ENCODE data around the gene PLEKHA1. TPM values are rescaled to one million over a fixed set of nuclear protein-coding genes. Genes with fewer than 3 reads are reported as not detected.

PLEKHA1 gene
- total and polyA plus RNA-seq, 2 of the 13 experiments (the other 11 are each of a cell fraction or from before 2014, with no cell fraction given): 32.2 to 53.3 TPM

DNA sequence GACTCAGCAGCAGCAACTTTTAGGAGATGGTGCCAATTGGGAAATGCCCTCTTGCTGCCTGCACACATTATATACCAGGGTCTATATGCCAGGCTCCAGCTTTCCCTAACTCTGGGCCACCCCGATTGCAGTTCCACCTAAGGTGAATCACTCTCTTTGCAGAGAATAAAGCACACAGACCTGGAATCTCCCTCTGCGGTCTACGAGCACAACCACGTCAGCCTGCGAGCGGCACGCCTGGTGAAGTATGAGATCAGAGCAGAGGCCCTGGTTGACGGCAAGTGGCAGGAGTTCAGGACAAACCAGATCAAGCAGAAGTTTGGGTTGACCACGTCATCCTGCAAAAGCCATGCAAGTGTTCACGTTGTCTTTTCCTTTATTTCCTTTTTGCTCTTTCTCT lies 38.2 kb upstream of the PLEKHA1 start:
- Histone ChIP-seq H3K4me3 (replicated peaks in 1 of 3; ENCODE audit: insufficient read depth in 1 of 3, low read depth in 2 of 3, low read length in 3 of 3) (no peak overlapping the region), H2AFZ (ENCODE audit: low read length) (no peak overlapping the region), H3K9me3 (ENCODE audit: low read length) (no peaks in the 10 kb centered on the region), H3K4me1 (ENCODE audit: insufficient read depth, low read length) (peaks cover 28% of the 10 kb centered on the region), H3K79me2 (ENCODE audit: insufficient read depth, low read length) (peaks cover 8% of the 10 kb centered on the region), H3K27me3 (ENCODE audit: control insufficient read depth in 1 of 2, insufficient read depth in 2 of 2, low read length in 2 of 2) (no peaks in the 10 kb centered on the region), H3K9ac (ENCODE audit: insufficient read depth, low read depth, low read length) (no peak overlapping the region), H4K20me1 (ENCODE audit: insufficient read depth, low read length) (no peaks in the 10 kb centered on the region), H3K4me2 (ENCODE audit: low read depth, low read length) (no peak overlapping the region), H3K36me3 (replicated peaks in 1 of 2; ENCODE audit: control insufficient read depth in 1 of 2, insufficient read depth in 2 of 2, low read length in 2 of 2) (peaks cover 0 to 3% of the 10 kb centered on the region in 2 experiments; a peak in 1 of 5 replicates), H3K27ac (ENCODE audit: extremely low read length, insufficient read depth, low read length) (no peak overlapping the region)
- ATAC-seq (no peak), FAIRE-seq (no peak), DNase-seq (ENCODE audit: low spot score) (no peak)
- WGBS (ENCODE audit: low lambda C conversion rate): 94% methylated on average over 10 of the region's 10 CpGs
- no TSS peak for BruUV-seq (replicated peaks)
- in situ Hi-C loops (cut with HindIII; ENCODE audit: extremely low pct_ligation_motif_present, low pct_unique_long_range_greater_than_20kb): no loop called here
- intact Hi-C loops (cut with micrococcal nuclease; ENCODE audit: unreplicated experiment): no loop called here
- POLR2A ChIA-PET: interaction anchor here (1.2 kb wide), 1 partner anchor 32 kb away, joined by 5 read pairs; no protein-coding TSS in a partner anchor
- TF ChIP-seq, protein P1, sequence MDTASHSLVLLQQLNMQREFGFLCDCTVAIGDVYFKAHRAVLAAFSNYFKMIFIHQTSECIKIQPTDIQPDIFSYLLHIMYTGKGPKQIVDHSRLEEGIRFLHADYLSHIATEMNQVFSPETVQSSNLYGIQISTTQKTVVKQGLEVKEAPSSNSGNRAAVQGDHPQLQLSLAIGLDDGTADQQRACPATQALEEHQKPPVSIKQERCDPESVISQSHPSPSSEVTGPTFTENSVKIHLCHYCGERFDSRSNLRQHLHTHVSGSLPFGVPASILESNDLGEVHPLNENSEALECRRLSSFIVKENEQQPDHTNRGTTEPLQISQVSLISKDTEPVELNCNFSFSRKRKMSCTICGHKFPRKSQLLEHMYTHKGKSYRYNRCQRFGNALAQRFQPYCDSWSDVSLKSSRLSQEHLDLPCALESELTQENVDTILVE (CRISPR knock-in tag; IDR thresholded peaks at IDR 0.05): no peak
- no peak for TF ChIP-seq ATAD3A (CRISPR knock-in tag; IDR thresholded peaks at IDR 0.05)
- TF ChIP-seq HOXA7 (CRISPR knock-in tag; IDR thresholded peaks at IDR 0.05): no peak
- TF ChIP-seq TBP (CRISPR knock-in tag; IDR thresholded peaks at IDR 0.05): no peak
- CTCF ChIA-PET (ENCODE audit: low intra/inter-chr PET ratio, low total read pairs): no interaction called here

DNA sequence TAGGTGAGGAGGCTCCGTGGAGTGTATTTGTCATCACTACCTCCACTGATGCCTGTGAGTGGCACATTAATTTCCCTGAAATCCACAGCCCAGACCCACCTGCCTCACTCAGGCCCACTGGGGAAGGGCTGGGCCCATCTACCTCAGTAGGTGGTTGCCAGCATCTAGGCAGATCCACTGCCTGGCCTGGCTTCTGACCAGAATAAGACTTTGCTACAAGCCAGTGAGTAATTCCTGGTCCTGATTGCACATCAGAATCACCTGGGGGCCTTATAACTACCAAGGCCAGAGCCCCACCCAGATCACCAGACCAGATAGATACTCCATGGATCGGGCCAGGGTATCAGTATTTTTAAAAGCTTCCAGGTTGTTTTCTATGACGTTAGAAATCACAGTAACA lies 37.5 kb upstream of the PLEKHA1 start:
- in situ Hi-C loops (cut with HindIII; ENCODE audit: extremely low pct_ligation_motif_present, low pct_unique_long_range_greater_than_20kb) (no loop called here), intact Hi-C loops (cut with micrococcal nuclease; ENCODE audit: unreplicated experiment) (no loop called here)
- no TSS peak for BruUV-seq (replicated peaks)
- Histone ChIP-seq H3K9ac (ENCODE audit: insufficient read depth, low read depth, low read length) (no peak overlapping the region), H2AFZ (ENCODE audit: low read length) (no peak overlapping the region), H3K4me2 (ENCODE audit: low read depth, low read length) (no peak overlapping the region), H3K36me3 (replicated peaks in 1 of 2; ENCODE audit: control insufficient read depth in 1 of 2, insufficient read depth in 2 of 2, low read length in 2 of 2) (peaks cover 0 to 3% of the 10 kb centered on the region in 2 experiments; a peak in 1 of 5 replicates), H3K4me1 (ENCODE audit: insufficient read depth, low read length) (peaks cover 24% of the 10 kb centered on the region), H3K4me3 (replicated peaks in 1 of 3; ENCODE audit: insufficient read depth in 1 of 3, low read depth in 2 of 3, low read length in 3 of 3) (no peak overlapping the region), H3K27me3 (ENCODE audit: control insufficient read depth in 1 of 2, insufficient read depth in 2 of 2, low read length in 2 of 2) (no peaks in the 10 kb centered on the region), H3K9me3 (ENCODE audit: low read length) (no peaks in the 10 kb centered on the region), H3K79me2 (ENCODE audit: insufficient read depth, low read length) (peaks cover 8% of the 10 kb centered on the region), H3K27ac (ENCODE audit: extremely low read length, insufficient read depth, low read length) (no peak overlapping the region), H4K20me1 (ENCODE audit: insufficient read depth, low read length) (no peaks in the 10 kb centered on the region)
- DNase-seq (ENCODE audit: low spot score): no peak
- ATAC-seq: no peak
- POLR2A ChIA-PET: no interaction called here
- WGBS (ENCODE audit: low lambda C conversion rate): 93% methylated on average over 3 of the region's 3 CpGs
- TF ChIP-seq ZFP36L2 (CRISPR knock-in tag; IDR thresholded peaks at IDR 0.05): no peak
- no peak for TF ChIP-seq FOXP1 (IDR thresholded peaks at IDR 0.05)
- TF ChIP-seq FOXP1 (CRISPR knock-in tag; IDR thresholded peaks at IDR 0.05): no peak
- TF ChIP-seq, protein P2, sequence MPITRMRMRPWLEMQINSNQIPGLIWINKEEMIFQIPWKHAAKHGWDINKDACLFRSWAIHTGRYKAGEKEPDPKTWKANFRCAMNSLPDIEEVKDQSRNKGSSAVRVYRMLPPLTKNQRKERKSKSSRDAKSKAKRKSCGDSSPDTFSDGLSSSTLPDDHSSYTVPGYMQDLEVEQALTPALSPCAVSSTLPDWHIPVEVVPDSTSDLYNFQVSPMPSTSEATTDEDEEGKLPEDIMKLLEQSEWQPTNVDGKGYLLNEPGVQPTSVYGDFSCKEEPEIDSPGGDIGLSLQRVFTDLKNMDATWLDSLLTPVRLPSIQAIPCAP (CRISPR knock-in tag; IDR thresholded peaks at IDR 0.05; ENCODE audit: low read depth): no peak
- TF ChIP-seq ARNTL (CRISPR knock-in tag; IDR thresholded peaks at IDR 0.05): no peak
- no peak for TF ChIP-seq ARNT (IDR thresholded peaks at IDR 0.05)
- TF ChIP-seq ZNF350 (CRISPR knock-in tag; IDR thresholded peaks at IDR 0.05; ENCODE audit: borderline replicate concordance, low read depth): no peak
- no peak for TF ChIP-seq ZMYM3 (CRISPR knock-in tag; IDR thresholded peaks at IDR 0.05)
- TF ChIP-seq ZBTB8A (CRISPR knock-in tag; IDR thresholded peaks at IDR 0.05; ENCODE audit: borderline replicate concordance, low read depth): no peak
- CTCF ChIA-PET (ENCODE audit: low intra/inter-chr PET ratio, low total read pairs): no interaction called here
- no peak for FAIRE-seq
